Testis (tissue), 2 donors: Measurements from ENCODE around the gene LARP1.

Source experiments
- POLR2A ChIP-seq: fragments of 450-650 bp; IDR thresholded peaks from one replicate; pipeline ENCODE4 v1.6.1; 2017; ENCODE audit warnings: antibody characterized with exemption, mild to moderate bottlenecking, moderate library complexity
- TF ChIP-seq, protein P1 (sequence below), 3 experiments: fragments of 450-650 bp in 2 of 3; fragments of 200-600 bp in 1 of 3; sonication (generic) in 1 of 3; IDR thresholded peaks; one replicate each; pipeline ENCODE4 v1.5.1; 2016 to 2019; ENCODE audit warnings: antibody characterized with exemption in 3 of 3, mild to moderate bottlenecking in 2 of 3, moderate library complexity in 1 of 3

DNA sequence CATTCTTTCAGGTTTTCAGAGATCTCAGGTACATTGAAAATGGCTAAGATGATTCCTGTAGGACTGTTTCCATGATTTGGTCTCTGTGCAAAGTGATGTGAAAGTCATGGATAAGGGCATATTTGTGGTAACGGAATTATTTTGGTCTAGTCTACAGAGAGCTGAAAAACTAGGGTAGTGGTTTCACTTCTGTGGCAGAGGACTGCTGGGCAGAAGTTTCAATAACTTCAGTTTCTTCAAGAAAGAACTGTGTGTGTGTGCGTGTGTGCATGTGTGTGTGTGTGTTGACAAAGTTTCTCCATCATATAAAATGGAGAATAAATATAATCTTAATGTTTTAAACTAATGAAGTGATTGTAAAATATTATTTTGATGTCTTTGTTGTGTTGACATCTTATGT is 107.6 kb downstream of the LARP1 start:
- TF ChIP-seq, protein P1, sequence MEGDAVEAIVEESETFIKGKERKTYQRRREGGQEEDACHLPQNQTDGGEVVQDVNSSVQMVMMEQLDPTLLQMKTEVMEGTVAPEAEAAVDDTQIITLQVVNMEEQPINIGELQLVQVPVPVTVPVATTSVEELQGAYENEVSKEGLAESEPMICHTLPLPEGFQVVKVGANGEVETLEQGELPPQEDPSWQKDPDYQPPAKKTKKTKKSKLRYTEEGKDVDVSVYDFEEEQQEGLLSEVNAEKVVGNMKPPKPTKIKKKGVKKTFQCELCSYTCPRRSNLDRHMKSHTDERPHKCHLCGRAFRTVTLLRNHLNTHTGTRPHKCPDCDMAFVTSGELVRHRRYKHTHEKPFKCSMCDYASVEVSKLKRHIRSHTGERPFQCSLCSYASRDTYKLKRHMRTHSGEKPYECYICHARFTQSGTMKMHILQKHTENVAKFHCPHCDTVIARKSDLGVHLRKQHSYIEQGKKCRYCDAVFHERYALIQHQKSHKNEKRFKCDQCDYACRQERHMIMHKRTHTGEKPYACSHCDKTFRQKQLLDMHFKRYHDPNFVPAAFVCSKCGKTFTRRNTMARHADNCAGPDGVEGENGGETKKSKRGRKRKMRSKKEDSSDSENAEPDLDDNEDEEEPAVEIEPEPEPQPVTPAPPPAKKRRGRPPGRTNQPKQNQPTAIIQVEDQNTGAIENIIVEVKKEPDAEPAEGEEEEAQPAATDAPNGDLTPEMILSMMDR (IDR thresholded peaks at IDR 0.05), result no peak
- no peak for TF ChIP-seq POLR2A
